Colon (tissue), 2 donors: ENCODE results near the gene KCNJ9.
"Not testable (repeated sequence)": the region's sequence is repeated elsewhere in the genome, so short reads cannot be mapped to it uniquely, and the experiment has no call there.

Experiments used
- FAIRE-seq: peaks from 2 replicates; lab custom pipeline; 2012; peaks lifted over from hg19 to GRCh38; lab: Jason Lieb, UNC
- donor health status: control.
- donor health status: control.

The KCNJ9 gene

GRCh38 chr1:160126342-160126741, 45.0 kb downstream of the KCNJ9 start:
- FAIRE-seq = not testable (repeated sequence)

DNA sequence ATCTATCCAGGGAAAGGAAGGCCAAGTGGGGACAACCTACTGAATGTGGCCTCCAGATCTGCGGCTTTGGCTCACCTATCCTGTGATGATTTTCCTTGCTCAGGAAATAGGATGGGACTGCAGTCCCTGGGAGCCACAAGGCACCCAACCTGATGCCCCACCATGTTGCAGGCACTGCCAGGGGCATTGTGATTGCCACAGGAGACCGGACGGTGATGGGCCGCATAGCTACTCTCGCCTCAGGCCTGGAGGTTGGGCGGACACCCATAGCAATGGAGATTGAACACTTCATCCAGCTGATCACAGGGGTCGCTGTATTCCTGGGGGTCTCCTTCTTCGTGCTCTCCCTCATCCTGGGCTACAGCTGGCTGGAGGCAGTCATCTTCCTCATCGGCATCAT, 46.0 kb downstream of the KCNJ9 start:
- no peak for FAIRE-seq

- FAIRE-seq = no peak
Measured at GRCh38 chr1:160127865-160128523, 46.7 kb downstream of the KCNJ9 start.

GRCh38 chr1:160128636-160129035, 47.3 kb downstream of the KCNJ9 start:
- FAIRE-seq = no peak

- FAIRE-seq = no peak
Measured at GRCh38 chr1:160129046-160129445, 47.7 kb downstream of the KCNJ9 start.

DNA sequence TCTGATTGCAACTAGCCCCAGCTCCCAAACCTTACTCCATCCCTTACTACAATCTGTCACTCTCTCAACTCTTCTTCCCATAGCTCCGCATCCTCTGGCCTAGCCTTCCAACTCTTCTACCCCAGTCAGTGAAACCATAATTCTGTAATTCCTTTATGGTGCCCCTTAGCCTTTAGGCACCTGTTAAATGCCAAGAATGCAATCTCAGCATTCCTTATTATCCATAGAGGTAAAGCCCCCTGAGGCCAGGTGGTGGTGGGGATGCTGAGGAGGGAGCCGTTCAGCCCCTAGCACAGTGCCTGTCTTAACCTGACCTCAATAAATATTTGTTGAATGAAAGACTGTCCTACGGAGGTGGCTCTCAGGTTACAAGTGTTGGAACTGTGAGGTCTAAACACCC, 48.2 kb downstream of the KCNJ9 start:
- no peak for FAIRE-seq

DNA sequence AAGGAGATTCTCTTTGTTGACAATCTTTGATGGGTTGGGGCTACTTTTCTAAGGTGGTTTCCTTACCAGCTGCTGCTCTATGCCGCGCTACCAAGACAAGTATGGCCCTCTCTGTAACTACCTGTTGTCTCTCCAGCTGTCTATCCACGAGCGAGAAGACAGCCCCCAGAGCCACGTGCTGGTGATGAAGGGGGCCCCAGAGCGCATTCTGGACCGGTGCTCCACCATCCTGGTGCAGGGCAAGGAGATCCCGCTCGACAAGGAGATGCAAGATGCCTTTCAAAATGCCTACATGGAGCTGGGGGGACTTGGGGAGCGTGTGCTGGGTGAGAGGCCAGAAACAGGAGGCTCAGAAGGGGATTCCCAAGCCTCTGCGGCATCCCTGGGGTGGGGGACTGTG, 48.6 kb downstream of the KCNJ9 start:
- FAIRE-seq = no peak

GRCh38 chr1:160130486-160130885, 49.1 kb downstream of the KCNJ9 start:
- no peak for FAIRE-seq

- FAIRE-seq = no peak
Measured at GRCh38 chr1:160130939-160131338, 49.6 kb downstream of the KCNJ9 start.

GRCh38 chr1:160131803-160132565, 50.6 kb downstream of the KCNJ9 start:
- FAIRE-seq = no peak

GRCh38 chr1:160133990-160134770, 52.8 kb downstream of the KCNJ9 start:
- no peak for FAIRE-seq

- FAIRE-seq = no peak
Measured at GRCh38 chr1:160134791-160135572, 53.6 kb downstream of the KCNJ9 start.

DNA sequence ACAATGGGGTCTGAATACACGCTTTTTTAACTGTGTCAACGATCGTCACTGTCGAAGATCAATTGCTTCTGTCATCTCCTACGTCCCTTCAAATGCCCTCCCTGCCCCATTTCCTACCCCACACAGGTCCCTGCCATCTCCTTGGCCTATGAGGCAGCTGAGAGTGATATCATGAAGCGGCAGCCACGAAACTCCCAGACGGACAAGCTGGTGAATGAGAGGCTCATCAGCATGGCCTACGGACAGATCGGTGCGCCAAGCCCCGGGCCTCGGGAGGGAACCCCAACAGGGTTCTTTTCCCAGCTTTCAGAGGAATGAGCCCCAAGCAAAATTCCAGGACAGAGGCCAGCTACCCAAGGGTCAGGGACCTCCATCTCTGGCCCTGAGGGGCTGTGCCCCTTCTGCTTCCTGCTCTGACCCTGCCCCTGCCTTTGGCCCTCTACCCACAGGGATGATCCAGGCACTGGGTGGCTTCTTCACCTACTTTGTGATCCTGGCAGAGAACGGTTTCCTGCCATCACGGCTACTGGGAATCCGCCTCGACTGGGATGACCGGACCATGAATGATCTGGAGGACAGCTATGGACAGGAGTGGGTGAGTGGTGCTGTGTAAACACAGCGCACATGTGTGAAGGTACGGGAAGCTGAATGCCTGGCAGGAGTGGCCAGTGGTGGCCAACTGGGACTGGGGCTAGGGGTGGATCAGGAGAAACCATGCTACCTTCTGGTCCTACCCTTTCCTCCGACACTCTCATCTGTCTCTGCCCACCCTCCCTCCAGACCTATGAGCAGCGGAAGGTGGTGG, 55.0 kb downstream of the KCNJ9 start:
- no peak for FAIRE-seq

GRCh38 chr1:160136926-160137200, 55.5 kb downstream of the KCNJ9 start:
- FAIRE-seq = no peak

GRCh38 chr1:160137216-160137862, 56.0 kb downstream of the KCNJ9 start:
- no peak for FAIRE-seq

DNA sequence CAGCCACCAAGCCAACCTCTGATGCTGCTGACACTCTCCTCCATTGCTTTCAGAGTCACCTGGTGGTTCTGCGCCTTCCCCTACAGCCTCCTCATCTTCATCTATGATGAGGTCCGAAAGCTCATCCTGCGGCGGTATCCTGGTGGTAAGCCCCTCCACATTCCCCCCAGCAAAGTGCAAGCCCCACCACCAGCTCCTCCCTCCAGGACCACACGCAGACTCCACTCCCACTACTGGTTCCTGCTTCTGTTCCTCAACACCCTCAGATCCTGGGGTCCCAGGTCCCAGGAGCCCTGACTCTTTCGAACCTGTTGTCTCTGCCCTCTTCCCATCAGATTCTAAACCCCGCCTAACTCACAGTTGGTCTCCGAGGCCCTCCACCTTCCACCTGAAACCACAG, 58.5 kb downstream of the KCNJ9 start:
- FAIRE-seq = no peak
